Measurements from ENCODE around the gene TPSAB1.
"Not testable (repeated sequence)": the region's sequence is repeated elsewhere in the genome, so short reads cannot be mapped to it uniquely, and the experiment has no call there.

Gene TPSAB1

DNA sequence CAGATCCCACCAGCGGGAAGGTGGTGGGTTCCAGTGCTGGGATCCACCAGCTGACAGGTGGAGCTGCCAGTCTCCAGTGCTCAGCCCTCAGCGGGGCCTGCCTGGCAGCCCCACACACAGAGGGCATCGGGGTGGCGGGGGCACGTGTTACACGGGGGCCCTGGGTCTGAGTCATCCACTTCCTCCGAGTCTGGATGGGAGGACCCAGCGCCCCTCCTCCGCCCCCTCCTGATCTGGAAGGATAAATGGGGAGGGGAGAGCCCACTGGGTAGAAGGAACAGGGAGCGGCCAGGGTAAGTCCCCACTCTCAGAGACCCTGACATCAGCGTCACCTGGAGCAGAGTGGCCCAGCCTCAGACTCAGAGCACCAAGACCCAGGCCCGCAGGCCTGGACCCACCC is at the start of gene TPSAB1:
TPSAB1 (plus strand) TSS at position 270 of the 400 bp plus-strand sequence. CDS start 234 bp downstream, outside the sequence.
- H3K4me3 ChIP-seq; DNase-seq (ENCODE audit: low spot score in 2 of 2); H3K36me3 ChIP-seq (replicated peaks); H3K4me1 ChIP-seq; H3K9me3 ChIP-seq; H3K27me3 ChIP-seq (ENCODE audit: low read depth); in situ Hi-C loops (cut with MboI; ENCODE audit: low sequenced_read_pairs): not testable (repeated sequence)

DNA sequence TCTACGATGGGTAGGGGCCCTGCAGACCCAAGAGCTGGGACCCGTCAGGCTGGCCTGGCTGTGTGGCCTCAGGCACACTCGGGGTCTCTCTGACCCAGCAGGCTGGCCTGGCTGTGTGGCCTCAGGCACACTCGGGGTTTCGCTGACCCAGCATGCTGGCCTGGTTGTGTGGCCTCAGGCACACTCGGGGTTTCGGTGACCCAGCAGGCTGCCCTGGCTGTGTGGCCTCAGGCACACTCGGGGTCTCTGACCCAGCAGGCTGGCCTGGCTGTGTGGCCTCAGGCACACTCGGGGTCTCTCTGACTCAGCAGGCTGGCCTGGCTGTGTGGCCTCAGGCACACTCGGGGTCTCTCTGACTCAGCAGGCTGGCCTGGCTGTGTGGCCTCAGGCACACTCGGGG is 49.7 kb upstream of the TPSAB1 start:
- H3K4me3 ChIP-seq; H3K9me3 ChIP-seq; H3K36me3 ChIP-seq (replicated peaks); in situ Hi-C loops (cut with MboI; ENCODE audit: low sequenced_read_pairs); DNase-seq (ENCODE audit: low spot score in 2 of 2); H3K27me3 ChIP-seq (ENCODE audit: low read depth); H3K4me1 ChIP-seq: not testable (repeated sequence)

- in situ Hi-C loops (cut with MboI; ENCODE audit: low sequenced_read_pairs) = no loop called here
Observed at GRCh38 chr16:1192384-1193073, 48.0 kb upstream of the TPSAB1 start.

GRCh38 chr16:1193143-1193824 is 47.2 kb upstream of the TPSAB1 start:
- in situ Hi-C loops (cut with MboI; ENCODE audit: low sequenced_read_pairs) = no loop called here
- Histone ChIP-seq H3K27me3 (ENCODE audit: low read depth) (no peaks in the 10 kb centered on the region), H3K36me3 (replicated peaks) (no peaks in the 10 kb centered on the region), H3K4me3 (no peak overlapping the region), H3K4me1 (no peaks in the 10 kb centered on the region), H3K9me3 (no peaks in the 10 kb centered on the region)
- no peak for DNase-seq (ENCODE audit: low spot score in 2 of 2)

More at GRCh38 chr16:1192384-1193073, 48.0 kb upstream of the TPSAB1 start:
- Histone ChIP-seq H3K4me3 (no peak overlapping the region), H3K9me3 (no peaks in the 10 kb centered on the region), H3K27me3 (ENCODE audit: low read depth) (no peaks in the 10 kb centered on the region), H3K4me1 (no peaks in the 10 kb centered on the region), H3K36me3 (replicated peaks) (no peaks in the 10 kb centered on the region)
- DNase-seq (ENCODE audit: low spot score in 2 of 2) = no peak

DNA sequence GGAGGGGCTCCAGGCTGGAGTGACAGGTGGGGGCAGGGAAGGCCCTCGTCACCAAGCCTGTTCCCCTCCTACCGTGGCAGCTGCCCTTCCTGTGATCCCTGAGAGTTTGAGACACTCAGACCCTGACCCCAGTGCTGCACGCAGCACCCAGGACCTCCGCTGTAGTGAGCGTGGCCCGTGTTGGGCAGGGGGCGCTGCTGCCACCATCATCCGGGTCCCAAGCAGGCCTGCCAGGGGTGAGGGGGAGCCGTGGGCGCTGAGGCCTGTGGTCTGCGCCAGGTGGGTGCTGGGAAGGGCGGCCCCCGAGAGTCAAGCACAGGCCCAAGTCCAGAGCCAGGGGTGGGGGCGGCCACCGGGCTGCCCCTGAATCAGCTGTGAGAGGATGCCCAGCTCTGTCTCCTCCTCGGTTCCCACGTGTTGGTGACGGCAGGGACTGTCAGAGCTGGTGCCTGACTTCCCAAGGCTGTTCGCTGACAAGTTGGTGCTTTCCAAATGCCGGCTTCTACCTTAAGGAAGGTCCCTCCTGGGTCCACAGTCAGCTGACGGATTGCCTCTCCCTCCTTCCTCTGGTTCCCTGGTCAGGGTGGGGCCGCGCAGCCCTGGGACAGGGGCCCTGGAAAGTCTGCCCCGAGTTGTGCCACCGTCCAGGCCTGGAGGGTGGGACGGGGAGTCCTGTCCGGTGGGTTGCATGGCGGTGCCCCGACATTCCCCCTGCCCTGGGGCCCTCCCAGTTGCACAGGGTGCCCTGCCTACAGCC is 46.5 kb upstream of the TPSAB1 start:
- in situ Hi-C loops (cut with MboI; ENCODE audit: low sequenced_read_pairs) = no loop called here
- Histone ChIP-seq H3K36me3 (replicated peaks) (no peaks in the 10 kb centered on the region), H3K4me3 (no peak overlapping the region), H3K4me1 (no peaks in the 10 kb centered on the region), H3K9me3 (no peaks in the 10 kb centered on the region), H3K27me3 (ENCODE audit: low read depth) (no peaks in the 10 kb centered on the region)
- DNase-seq (ENCODE audit: low spot score in 2 of 2) = no peak

DNA sequence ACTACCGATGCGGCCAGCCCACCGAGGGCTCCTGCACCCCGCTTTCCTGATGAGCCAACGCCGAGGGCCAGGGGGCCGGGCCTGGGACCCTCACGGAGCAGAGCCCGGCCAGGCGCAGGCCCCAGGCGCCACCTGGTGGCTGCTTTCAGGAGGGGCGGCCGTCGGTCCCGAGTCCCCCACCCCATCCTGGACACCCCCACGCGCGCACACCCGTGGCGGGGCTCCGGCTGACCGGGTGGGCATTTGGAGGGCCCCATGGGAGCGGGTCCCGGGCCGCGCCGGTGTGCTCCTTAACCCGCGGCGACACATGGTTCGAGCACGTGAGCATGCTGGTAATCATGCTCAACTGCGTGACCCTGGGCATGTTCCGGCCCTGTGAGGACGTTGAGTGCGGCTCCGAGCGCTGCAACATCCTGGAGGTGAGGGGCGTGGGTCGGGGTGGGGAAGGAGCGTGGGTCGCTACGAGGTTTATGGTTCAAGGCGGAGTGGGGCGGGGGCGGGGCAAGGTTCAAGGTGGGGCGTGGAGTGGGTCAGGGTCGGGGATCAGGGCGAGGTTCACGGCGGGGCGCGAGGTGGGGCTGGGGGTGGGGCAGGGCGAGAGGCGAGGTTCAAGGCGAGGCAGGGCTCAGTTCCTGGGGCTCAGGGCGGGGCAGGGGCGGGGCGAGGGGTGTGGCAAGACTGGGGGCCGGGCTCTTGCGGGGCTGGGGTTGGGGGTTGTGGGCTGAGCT is 45.7 kb upstream of the TPSAB1 start:
- in situ Hi-C loops (cut with MboI; ENCODE audit: low sequenced_read_pairs) = no loop called here
- H3K4me1 ChIP-seq = no peaks in the 10 kb centered on the region

GRCh38 chr16:1195393-1195666 is 45.2 kb upstream of the TPSAB1 start:
- H3K36me3 ChIP-seq (replicated peaks) = no peaks in the 10 kb centered on the region
- H3K27me3 ChIP-seq (ENCODE audit: low read depth) = no peaks in the 10 kb centered on the region
- DNase-seq (ENCODE audit: low spot score in 2 of 2) = no peak
- no peaks in the 10 kb centered on the region for H3K9me3 ChIP-seq
- H3K4me3 ChIP-seq = no peak overlapping the region
- in situ Hi-C loops (cut with MboI; ENCODE audit: low sequenced_read_pairs) = no loop called here
- no peaks in the 10 kb centered on the region for H3K4me1 ChIP-seq

More for the DNA sequence above, 45.7 kb upstream of the TPSAB1 start:
- Histone ChIP-seq H3K27me3 (ENCODE audit: low read depth) (no peaks in the 10 kb centered on the region), H3K36me3 (replicated peaks) (no peaks in the 10 kb centered on the region), H3K9me3 (no peaks in the 10 kb centered on the region), H3K4me3 (no peak overlapping the region)
- peak in 1 of 2 experiments; percentile 55 for DNase-seq (ENCODE audit: low spot score in 2 of 2)

GRCh38 chr16:1196494-1196893 is 44.0 kb upstream of the TPSAB1 start:
- H3K27me3 ChIP-seq (ENCODE audit: low read depth) = no peaks in the 10 kb centered on the region
- H3K9me3 ChIP-seq = no peaks in the 10 kb centered on the region
- H3K4me1 ChIP-seq = no peaks in the 10 kb centered on the region
- in situ Hi-C loops (cut with MboI; ENCODE audit: low sequenced_read_pairs) = no loop called here
- H3K4me3 ChIP-seq = no peak overlapping the region
- H3K36me3 ChIP-seq (replicated peaks) = no peaks in the 10 kb centered on the region
- DNase-seq (ENCODE audit: low spot score in 2 of 2) = no peak

- in situ Hi-C loops (cut with MboI; ENCODE audit: low sequenced_read_pairs) = no loop called here
- Histone ChIP-seq H3K36me3 (replicated peaks) (no peaks in the 10 kb centered on the region), H3K4me3 (no peak overlapping the region), H3K4me1 (no peaks in the 10 kb centered on the region), H3K9me3 (no peaks in the 10 kb centered on the region), H3K27me3 (ENCODE audit: low read depth) (no peaks in the 10 kb centered on the region)
- no peak for DNase-seq (ENCODE audit: low spot score in 2 of 2)
Observed at GRCh38 chr16:1197237-1197866, 43.2 kb upstream of the TPSAB1 start.

- Histone ChIP-seq H3K4me1 (no peaks in the 10 kb centered on the region), H3K36me3 (replicated peaks) (no peaks in the 10 kb centered on the region), H3K4me3 (no peak overlapping the region), H3K9me3 (no peaks in the 10 kb centered on the region), H3K27me3 (ENCODE audit: low read depth) (no peaks in the 10 kb centered on the region)
- in situ Hi-C loops (cut with MboI; ENCODE audit: low sequenced_read_pairs) = no loop called here
- no peak for DNase-seq (ENCODE audit: low spot score in 2 of 2)
Observed at GRCh38 chr16:1198194-1198593, 42.3 kb upstream of the TPSAB1 start.

DNA sequence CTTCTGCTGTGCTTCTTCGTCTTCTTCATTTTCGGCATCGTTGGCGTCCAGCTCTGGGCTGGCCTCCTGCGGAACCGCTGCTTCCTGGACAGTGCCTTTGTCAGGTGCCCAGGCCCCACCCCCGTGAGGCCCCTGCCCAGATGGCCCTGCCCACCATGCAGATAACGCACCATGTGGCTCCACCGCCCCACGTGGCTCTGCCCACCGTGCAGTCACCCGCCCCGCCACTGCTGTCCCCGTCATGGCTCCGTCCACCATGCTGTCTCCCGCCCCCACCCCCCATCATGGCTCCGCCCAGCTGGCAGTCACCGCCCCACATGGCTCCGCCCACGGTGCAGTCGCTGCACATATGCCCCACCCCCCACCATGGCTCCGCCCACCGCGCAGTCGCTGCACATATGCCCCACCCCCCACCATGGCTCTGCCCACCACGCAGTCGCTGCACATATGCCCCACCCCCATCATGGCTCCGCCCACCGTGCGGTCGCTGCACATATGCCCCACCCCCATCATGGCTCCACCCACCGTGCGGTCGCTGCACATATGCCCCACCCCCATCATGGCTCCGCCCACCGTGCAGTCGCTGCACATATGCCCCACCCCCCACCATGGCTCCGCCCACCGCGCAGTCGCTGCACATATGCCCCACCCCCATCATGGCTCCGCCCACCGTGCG is 41.7 kb upstream of the TPSAB1 start:
- H3K4me1 ChIP-seq; H3K9me3 ChIP-seq; H3K4me3 ChIP-seq; in situ Hi-C loops (cut with MboI; ENCODE audit: low sequenced_read_pairs); H3K27me3 ChIP-seq (ENCODE audit: low read depth); H3K36me3 ChIP-seq (replicated peaks): not testable (repeated sequence)
- DNase-seq (ENCODE audit: low spot score in 2 of 2) = peak in 1 of 2 experiments; percentile 35

DNA sequence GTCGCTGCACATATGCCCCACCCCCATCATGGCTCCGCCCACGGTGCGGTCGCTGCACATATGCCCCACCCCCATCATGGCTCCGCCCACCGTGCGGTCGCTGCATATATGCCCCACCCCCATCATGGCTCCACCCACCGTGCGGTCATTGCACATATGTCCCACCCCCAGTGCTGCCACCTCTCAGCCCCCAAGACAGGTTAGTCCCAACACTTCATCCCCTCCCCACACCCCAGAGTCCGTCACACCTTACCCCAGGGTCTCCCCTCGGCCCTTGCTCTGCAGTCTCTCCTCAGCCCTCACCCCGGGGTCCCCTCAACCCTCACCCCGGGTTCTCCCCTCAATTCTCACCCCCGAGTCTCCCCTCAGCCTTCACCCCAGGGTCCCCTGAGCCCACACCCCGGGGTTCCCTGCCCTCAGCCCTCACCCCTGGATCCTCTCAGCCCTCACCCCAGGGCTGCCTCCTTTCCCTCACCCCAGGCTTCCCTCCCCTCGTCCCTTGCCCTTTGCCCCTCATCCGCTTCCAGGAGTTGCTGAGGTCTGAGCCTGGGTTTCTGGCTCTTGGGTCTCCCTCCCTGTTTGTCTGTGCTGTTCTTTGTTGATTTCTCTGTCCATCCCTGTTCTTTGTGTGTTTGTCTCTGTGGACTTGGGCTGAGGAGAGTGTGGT is 41.0 kb upstream of the TPSAB1 start:
- no peak for DNase-seq (ENCODE audit: low spot score in 2 of 2)
- Histone ChIP-seq H3K27me3 (ENCODE audit: low read depth) (no peaks in the 10 kb centered on the region), H3K36me3 (replicated peaks) (no peaks in the 10 kb centered on the region), H3K9me3 (no peaks in the 10 kb centered on the region), H3K4me3 (no peak overlapping the region), H3K4me1 (no peaks in the 10 kb centered on the region)
- in situ Hi-C loops (cut with MboI; ENCODE audit: low sequenced_read_pairs) = no loop called here
